IPS-20b (cell line): ENCODE results near the gene RAD50.
"Not testable (repeated sequence)": the region's sequence is repeated elsewhere in the genome, so short reads cannot be mapped to it uniquely, and the experiment has no call there.

Experiments
- H3K27ac ChIP-seq: one replicate; pipeline ENCODE4 v1.5.1; 2013; ENCODE audit warnings: low read length
- H3K27me3 ChIP-seq: 2 replicates; pipeline ENCODE4 v1.6.1; 2013; ENCODE audit warnings: mild to moderate bottlenecking, low read length, inconsistent platforms; ENCODE audit not compliant: insufficient read depth
- H3K36me3 ChIP-seq: 2 replicates; pipeline ENCODE4 v1.6.1; 2013; ENCODE audit warnings: low read depth, mild to moderate bottlenecking, inconsistent platforms, low read length, moderate library complexity; ENCODE audit not compliant: insufficient read depth
- H3K4me1 ChIP-seq: 2 replicates; pipeline ENCODE4 v1.6.1; 2013; ENCODE audit warnings: mild to moderate bottlenecking, control low read depth, inconsistent platforms, low read length, moderate library complexity; ENCODE audit not compliant: insufficient read depth
- H3K4me3 ChIP-seq: 2 replicates; pipeline ENCODE4 v1.5.1; 2013; ENCODE audit warnings: mild to moderate bottlenecking, low read length, inconsistent platforms
- H3K9ac ChIP-seq: 2 replicates; pipeline ENCODE4 v1.6.1; 2013; ENCODE audit warnings: low read depth, mild to moderate bottlenecking, inconsistent platforms, low read length, moderate library complexity
- H3K9me3 ChIP-seq: 2 replicates; pipeline ENCODE4 v1.6.1; 2013; ENCODE audit warnings: mild to moderate bottlenecking, low read depth, low read length, inconsistent platforms; ENCODE audit not compliant: insufficient read depth

Gene RAD50

GRCh38 chr5:132539716-132540115, 17.1 kb upstream of the RAD50 start:
- peaks cover 2% of the 10 kb centered on the region; the same call in 1 of the 2 replicates for H3K4me1 ChIP-seq
- no peaks in the 10 kb centered on the region for H3K9me3 ChIP-seq
- H3K36me3 ChIP-seq, result no peaks in the 10 kb centered on the region
- H3K27me3 ChIP-seq, result peaks cover 5% of the 10 kb centered on the region; the same call in 1 of the 2 replicates
- no peak overlapping the region for H3K4me3 ChIP-seq
- no peak overlapping the region for H3K9ac ChIP-seq
- H3K27ac ChIP-seq, result no peak overlapping the region

- Histone ChIP-seq H3K9ac (no peak overlapping the region), H3K36me3 (no peaks in the 10 kb centered on the region), H3K4me1 (peaks cover 2% of the 10 kb centered on the region; the same call in 1 of the 2 replicates)
Measured at GRCh38 chr5:132540149-132540548, 16.6 kb upstream of the RAD50 start.

GRCh38 chr5:132540764-132541163, 16.0 kb upstream of the RAD50 start:
- Histone ChIP-seq H3K27me3 (peaks cover 5% of the 10 kb centered on the region; the same call in 1 of the 2 replicates), H3K36me3 (no peaks in the 10 kb centered on the region), H3K9ac (no peak overlapping the region), H3K4me1 (peaks cover 2% of the 10 kb centered on the region; the same call in 1 of the 2 replicates), H3K4me3 (no peak overlapping the region), H3K9me3 (no peaks in the 10 kb centered on the region), H3K27ac (no peak overlapping the region)

More at GRCh38 chr5:132540149-132540548, 16.6 kb upstream of the RAD50 start:
- Histone ChIP-seq H3K27ac (no peak overlapping the region), H3K9me3 (no peaks in the 10 kb centered on the region), H3K27me3 (peaks cover 5% of the 10 kb centered on the region; the same call in 1 of the 2 replicates), H3K4me3 (no peak overlapping the region)

- Histone ChIP-seq H3K36me3 (no peaks in the 10 kb centered on the region), H3K27ac (no peak within 1 kb of the TSS)
Measured at GRCh38 chr5:132543472-132544201, 13.1 kb upstream of the RAD50 start, which contains the start of gene IL5. TSS of gene IL5 (minus strand) at chr5:132543522. CDS start at chr5:132543478, 44 bp downstream.

GRCh38 chr5:132546108-132546507, 10.7 kb upstream of the RAD50 start:
- H3K36me3 ChIP-seq, result no peaks in the 10 kb centered on the region
- H3K27me3 ChIP-seq, result no peaks in the 10 kb centered on the region
- H3K4me1 ChIP-seq, result no peaks in the 10 kb centered on the region
- H3K4me3 ChIP-seq, result no peak overlapping the region
- H3K27ac ChIP-seq, result no peak overlapping the region
- no peaks in the 10 kb centered on the region for H3K9me3 ChIP-seq
- no peak overlapping the region for H3K9ac ChIP-seq

More at GRCh38 chr5:132543472-132544201, 13.1 kb upstream of the RAD50 start, which contains the start of gene IL5:
- no peaks in the 10 kb centered on the region for H3K27me3 ChIP-seq
- no peak within 1 kb of the TSS for H3K9ac ChIP-seq
- H3K4me1 ChIP-seq, result peaks cover 2% of the 10 kb centered on the region; the same call in 1 of the 2 replicates
- H3K4me3 ChIP-seq, result no peak within 1 kb of the TSS
- no peaks in the 10 kb centered on the region for H3K9me3 ChIP-seq

GRCh38 chr5:132547269-132547668, 9.5 kb upstream of the RAD50 start:
- no peak overlapping the region for H3K9ac ChIP-seq
- H3K27ac ChIP-seq, result no peak overlapping the region
- H3K36me3 ChIP-seq, result no peaks in the 10 kb centered on the region
- H3K4me3 ChIP-seq, result no peak overlapping the region
- H3K27me3 ChIP-seq, result no peaks in the 10 kb centered on the region
- H3K9me3 ChIP-seq, result no peaks in the 10 kb centered on the region
- no peaks in the 10 kb centered on the region for H3K4me1 ChIP-seq

GRCh38 chr5:132548834-132549233, 7.9 kb upstream of the RAD50 start:
- H3K27ac ChIP-seq, H3K9me3 ChIP-seq, H3K36me3 ChIP-seq, H3K9ac ChIP-seq, H3K4me3 ChIP-seq, H3K4me1 ChIP-seq, H3K27me3 ChIP-seq: not testable (repeated sequence)

- Histone ChIP-seq H3K9ac (no peak overlapping the region), H3K27ac (no peak overlapping the region), H3K36me3 (no peaks in the 10 kb centered on the region), H3K4me3 (no peak overlapping the region), H3K4me1 (no peaks in the 10 kb centered on the region), H3K27me3 (no peaks in the 10 kb centered on the region), H3K9me3 (no peaks in the 10 kb centered on the region)
Measured at GRCh38 chr5:132549576-132549975, 7.2 kb upstream of the RAD50 start.

- peak overlapping the region; percentile 91; the same call in 1 of the 2 replicates for H3K9ac ChIP-seq
- no peaks in the 10 kb centered on the region for H3K27me3 ChIP-seq
- H3K27ac ChIP-seq, result peak overlapping the region; percentile 79
- no peaks in the 10 kb centered on the region for H3K9me3 ChIP-seq
- peaks cover 2% of the 10 kb centered on the region; the same call in 1 of the 2 replicates for H3K4me1 ChIP-seq
- H3K4me3 ChIP-seq, result peak overlapping the region; percentile 92
- H3K36me3 ChIP-seq, result peaks cover 19% of the 10 kb centered on the region
Measured at GRCh38 chr5:132556153-132556762, 519 bp upstream of the RAD50 start.

- Histone ChIP-seq H3K36me3 (peaks cover 31% of the 10 kb centered on the region), H3K4me3 (peak overlapping the region; percentile 92), H3K9ac (peak overlapping the region; percentile 91), H3K4me1 (peaks cover 2% of the 10 kb centered on the region; the same call in 1 of the 2 replicates), H3K27ac (peak overlapping the region; percentile 79), H3K9me3 (no peaks in the 10 kb centered on the region), H3K27me3 (no peaks in the 10 kb centered on the region)
Measured at GRCh38 chr5:132557478-132558172, 848 bp downstream of the RAD50 start.

- no peak overlapping the region for H3K4me3 ChIP-seq
- peaks cover 49% of the 10 kb centered on the region for H3K36me3 ChIP-seq
- peaks cover 12% of the 10 kb centered on the region for H3K9me3 ChIP-seq
- no peak overlapping the region for H3K9ac ChIP-seq
- peaks cover 2% of the 10 kb centered on the region; the same call in 1 of the 2 replicates for H3K4me1 ChIP-seq
- H3K27ac ChIP-seq, result no peak overlapping the region
- no peaks in the 10 kb centered on the region for H3K27me3 ChIP-seq
Measured at GRCh38 chr5:132559383-132560060, 2.7 kb downstream of the RAD50 start.
